ENCODE results near the gene TRIP4. TPM values are rescaled to one million over a fixed set of nuclear protein-coding genes. Genes with fewer than 3 reads are reported as not detected.

The TRIP4 gene
- total RNA-seq, 1 donor from 2014 or later = 9.4 TPM

DNA sequence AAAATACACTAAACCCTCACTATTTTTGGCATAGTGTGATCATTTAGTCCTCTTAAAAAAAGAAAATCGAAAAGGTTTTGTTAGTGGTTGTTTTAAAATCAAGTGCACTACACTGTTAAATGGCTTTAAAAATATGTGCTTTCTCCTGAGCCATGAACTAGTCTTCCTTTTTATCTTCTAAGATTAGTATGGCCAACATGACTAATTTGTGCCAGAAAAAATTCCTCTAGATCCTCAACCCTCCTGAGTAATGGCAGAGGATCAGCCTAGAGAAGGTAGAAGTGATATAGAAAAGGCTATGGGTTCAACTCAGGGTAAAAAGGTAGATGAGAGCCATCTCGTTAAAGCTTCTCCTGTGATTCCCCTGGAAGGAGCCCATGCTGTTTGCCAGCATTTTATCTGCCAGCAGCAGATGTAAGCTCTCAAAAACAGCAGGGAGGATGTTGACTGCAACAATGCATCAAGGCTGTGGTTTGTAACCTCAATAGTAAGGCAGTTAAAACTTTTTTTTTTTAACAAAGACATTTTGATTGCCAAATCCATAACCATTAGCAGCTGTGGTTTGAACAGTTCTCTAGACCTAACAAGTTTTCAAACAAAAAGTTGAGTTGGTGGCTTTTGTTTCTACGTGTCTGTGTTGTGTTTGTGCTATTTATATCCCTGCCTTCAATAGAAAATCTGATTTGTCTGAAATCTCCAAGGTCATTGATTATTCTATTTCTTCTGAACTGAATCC, 42.5 kb downstream of the TRIP4 start:
- TF ChIP-seq, protein P1, sequence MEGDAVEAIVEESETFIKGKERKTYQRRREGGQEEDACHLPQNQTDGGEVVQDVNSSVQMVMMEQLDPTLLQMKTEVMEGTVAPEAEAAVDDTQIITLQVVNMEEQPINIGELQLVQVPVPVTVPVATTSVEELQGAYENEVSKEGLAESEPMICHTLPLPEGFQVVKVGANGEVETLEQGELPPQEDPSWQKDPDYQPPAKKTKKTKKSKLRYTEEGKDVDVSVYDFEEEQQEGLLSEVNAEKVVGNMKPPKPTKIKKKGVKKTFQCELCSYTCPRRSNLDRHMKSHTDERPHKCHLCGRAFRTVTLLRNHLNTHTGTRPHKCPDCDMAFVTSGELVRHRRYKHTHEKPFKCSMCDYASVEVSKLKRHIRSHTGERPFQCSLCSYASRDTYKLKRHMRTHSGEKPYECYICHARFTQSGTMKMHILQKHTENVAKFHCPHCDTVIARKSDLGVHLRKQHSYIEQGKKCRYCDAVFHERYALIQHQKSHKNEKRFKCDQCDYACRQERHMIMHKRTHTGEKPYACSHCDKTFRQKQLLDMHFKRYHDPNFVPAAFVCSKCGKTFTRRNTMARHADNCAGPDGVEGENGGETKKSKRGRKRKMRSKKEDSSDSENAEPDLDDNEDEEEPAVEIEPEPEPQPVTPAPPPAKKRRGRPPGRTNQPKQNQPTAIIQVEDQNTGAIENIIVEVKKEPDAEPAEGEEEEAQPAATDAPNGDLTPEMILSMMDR (conservative IDR thresholded peaks at IDR 0.05; ENCODE audit: low read depth, low read length) = no peak
- no peak overlapping the region for H3K4me3 ChIP-seq (ENCODE audit: low read depth, low read length)
- no peak for DNase-seq (ENCODE audit: low read depth)

DNA sequence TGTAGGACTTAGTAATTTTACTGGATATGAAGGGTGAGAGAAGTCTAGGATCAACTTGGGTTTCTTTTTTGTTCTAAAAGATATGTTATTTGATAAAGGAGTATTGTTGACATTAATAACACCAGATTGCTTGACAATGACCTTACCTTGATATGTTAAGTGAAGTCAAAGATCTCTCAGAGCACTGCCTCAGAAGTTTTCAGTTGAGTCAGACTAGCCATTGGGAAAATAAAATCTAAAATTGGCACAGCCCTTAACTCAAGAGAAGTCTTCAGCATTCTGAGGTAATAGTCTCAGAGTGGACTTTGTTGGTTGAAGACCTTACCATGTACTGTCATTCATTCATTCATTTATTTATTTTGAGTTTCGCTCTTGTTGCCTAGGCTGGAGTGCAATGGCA, 50.3 kb downstream of the TRIP4 start:
- H3K4me3 ChIP-seq (ENCODE audit: low read depth, low read length) = no peak overlapping the region
- TF ChIP-seq, protein P1 (conservative IDR thresholded peaks at IDR 0.05; ENCODE audit: low read depth, low read length) = no peak
- no peak for DNase-seq (ENCODE audit: low read depth)

DNA sequence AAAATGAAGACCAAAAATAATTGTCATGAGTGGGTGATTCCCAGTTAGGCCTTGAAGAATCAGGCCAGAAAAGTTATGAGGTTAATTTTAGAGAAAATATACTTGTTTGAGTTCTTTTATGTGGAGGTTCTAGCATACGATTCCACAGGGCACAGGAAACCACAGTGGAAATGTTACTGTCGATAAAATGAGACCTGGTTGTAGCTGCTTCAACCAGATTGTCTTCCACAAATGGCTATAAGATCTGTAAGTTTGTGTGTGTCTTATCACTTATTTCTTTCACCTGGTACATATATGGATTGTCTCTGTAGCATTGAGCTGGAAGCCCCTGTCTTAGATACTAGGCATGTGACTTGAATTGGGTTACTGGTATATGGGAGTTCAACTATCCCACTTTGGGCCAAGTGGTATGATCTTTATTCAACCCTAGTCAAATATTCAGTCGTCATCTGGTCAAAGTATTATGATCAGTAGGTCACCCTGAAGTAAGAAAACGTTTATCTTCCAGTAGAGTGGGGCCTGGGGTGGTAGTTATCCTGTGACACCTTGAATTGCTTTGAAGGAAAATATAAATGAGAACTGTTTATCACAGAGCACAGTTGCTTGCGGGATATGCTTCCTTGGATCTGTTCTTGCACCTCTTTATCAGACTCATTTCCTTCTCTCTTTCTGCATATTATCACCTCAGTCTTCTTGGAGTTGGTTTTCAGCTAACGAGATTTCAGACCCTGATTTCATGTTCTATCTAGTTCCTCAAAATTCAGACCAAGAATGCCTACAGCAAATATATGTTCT, 51.2 kb downstream of the TRIP4 start:
- TF ChIP-seq, protein P1 (conservative IDR thresholded peaks at IDR 0.05; ENCODE audit: low read depth, low read length) = no peak
- H3K4me3 ChIP-seq (ENCODE audit: low read depth, low read length) = no peak overlapping the region
- DNase-seq (ENCODE audit: low read depth) = no peak

DNA sequence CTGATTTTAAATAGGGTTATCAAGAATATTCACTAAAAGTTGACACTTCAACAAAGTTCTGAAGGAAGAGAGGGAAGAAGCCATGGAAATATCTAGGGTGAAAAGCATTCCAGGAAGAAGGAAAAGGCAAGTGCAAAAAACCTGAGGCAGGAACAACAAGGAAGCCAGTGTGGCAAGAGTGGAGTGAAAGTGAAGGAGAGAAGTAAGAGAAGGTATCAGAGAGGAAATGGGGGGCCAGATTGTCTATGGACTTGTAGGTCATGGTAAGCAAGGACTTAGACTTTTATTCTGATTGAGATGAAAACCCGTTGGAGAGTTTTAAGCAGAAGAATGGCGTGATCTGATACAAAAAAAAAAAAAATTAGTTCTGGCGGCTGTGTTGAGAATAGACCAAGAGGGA, 54.2 kb downstream of the TRIP4 start:
- TF ChIP-seq, protein P1 (conservative IDR thresholded peaks at IDR 0.05; ENCODE audit: low read depth, low read length) = no peak

DNA sequence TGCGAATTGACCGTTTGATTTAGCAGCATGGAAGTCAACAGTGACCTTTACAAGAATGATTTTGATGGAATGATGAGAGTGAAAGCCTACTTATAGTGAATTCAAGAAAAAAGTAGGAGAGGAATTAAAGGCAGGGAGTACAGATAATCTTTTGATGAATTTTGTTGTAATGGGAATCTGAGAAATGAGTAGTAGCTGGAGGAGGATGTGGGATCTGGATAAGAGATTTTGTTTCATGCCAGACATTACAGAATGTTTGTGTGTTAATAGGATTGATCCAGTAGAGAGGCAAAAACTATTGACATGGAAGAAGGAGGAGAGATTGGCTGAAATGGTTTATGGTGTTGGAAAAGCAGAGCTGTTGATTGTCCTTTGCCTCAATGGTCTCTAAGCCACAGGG, 55.4 kb downstream of the TRIP4 start:
- TF ChIP-seq, protein P1 (conservative IDR thresholded peaks at IDR 0.05; ENCODE audit: low read depth, low read length) = no peak
- DNase-seq (ENCODE audit: low read depth) = no peak
- no peak overlapping the region for H3K4me3 ChIP-seq (ENCODE audit: low read depth, low read length)

More for the DNA sequence above, 54.2 kb downstream of the TRIP4 start:
- H3K4me3 ChIP-seq (ENCODE audit: low read depth, low read length) = no peak overlapping the region
- DNase-seq (ENCODE audit: low read depth) = no peak

DNA sequence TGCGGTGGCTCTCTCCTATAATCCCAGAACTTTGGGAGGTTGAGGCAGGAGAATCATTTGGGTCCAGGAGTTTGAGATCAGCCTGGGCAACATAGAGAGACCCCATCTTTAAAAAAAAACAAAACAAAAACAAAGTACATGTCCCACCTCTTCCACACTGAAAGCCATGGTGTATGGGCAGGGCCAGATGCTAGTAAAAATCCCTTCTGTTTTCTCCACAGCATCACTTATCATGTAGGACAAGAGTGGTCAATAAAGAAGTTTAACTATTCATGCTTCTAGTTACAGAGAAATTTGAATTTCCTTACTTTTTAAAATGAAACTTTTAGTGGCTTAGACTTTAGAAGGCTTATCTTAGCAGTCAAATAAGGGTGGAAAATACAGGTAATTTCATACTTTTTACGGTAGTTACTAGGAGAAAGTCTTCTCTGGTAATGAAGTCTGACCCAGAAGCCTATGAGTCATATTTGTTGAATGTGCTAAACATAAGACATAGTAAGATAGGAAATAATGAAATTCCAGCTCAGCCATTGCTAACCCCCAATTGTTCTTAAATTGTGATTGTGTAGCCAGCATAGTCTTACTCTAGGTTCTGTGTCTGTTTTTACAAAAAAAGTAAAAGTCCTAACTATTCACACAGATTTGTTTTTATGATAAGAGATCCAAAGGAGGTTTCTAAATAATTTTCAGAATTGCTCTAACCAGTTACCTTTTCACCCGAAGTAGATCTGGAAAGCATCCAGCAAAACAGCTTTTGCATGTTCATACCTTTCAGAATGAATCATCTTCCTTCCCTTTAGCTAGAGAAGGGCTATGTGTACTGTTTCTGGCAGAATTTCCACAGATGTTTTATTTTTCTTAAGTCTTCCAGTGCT, 56.3 kb downstream of the TRIP4 start:
- peak overlapping the region; percentile 3 for H3K4me3 ChIP-seq (ENCODE audit: low read depth, low read length)
- TF ChIP-seq, protein P1 (conservative IDR thresholded peaks at IDR 0.05; ENCODE audit: low read depth, low read length) = no peak
- peak; percentile 69 for DNase-seq (ENCODE audit: low read depth)

Data from epithelial cell of proximal tubule (primary cell).